ENCODE measurements around the gene PTGES3.

The PTGES3 gene

DNA sequence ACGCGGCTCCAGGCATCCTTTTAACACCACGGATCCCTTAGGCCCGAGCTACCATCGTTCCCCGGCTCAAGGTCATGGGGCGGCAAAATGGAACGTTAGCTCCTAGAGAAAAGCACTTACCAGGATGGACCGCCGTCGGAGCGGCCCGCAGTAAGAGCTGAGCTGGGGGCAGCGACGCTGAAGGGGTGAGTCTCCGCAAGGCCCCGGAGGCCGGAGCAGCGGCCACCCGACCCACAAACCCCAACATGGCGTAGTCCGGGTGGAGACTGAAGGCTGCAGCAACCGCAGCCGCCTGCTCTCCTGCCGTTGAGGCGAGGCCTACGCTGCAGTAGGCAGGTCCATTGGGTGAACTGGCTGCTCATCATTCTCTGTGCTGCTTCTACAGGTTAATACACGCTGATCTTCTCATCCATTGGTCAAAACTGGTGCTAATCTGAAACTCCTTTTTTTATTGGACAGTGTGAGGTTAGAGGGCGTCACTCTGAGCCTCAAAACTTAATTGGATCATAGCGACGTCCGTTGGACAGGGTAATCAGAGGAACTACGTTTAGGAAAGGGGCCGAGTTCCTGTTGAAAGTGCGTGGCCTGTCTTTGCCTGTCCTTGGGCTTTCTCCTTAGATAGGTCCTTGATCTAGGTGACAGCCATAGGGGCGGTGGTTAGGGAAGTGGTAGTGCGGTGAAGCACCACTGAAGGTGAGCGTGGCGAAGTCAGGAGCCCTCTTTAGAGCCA lies 42.2 kb downstream of the PTGES3 start, which contains the start of gene ATP5F1B:
TSS of gene ATP5F1B (minus strand) at position 268 of the 730 bp plus-strand sequence. CDS start at position 247, 21 bp downstream.
- FAIRE-seq = peak; percentile 99

DNA sequence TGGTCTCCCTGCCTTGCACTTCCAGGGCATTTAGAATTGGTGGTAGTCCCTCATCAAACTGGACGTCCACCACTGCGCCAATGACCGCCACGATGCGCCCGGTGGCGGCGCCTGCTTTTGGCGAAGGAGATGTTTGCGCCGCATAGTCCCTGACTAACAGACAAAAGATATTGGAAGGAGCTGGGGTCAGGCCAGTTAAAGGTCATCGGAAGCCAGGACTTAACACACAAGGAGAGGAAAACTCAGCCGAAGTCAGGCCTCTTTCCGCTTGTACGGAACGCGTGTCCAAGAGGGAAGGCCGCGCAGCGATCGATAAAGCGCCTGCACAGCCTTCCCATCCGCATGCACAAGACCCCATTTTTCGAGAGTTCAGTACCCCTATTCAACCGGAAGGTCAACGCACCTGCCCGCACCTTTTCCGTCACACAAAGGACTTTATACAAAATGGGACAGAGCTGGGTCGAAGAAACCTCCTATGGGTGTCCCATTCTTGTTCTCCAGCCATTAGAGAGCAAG lies 42.8 kb downstream of the PTGES3 start:
- FAIRE-seq = no peak

DNA sequence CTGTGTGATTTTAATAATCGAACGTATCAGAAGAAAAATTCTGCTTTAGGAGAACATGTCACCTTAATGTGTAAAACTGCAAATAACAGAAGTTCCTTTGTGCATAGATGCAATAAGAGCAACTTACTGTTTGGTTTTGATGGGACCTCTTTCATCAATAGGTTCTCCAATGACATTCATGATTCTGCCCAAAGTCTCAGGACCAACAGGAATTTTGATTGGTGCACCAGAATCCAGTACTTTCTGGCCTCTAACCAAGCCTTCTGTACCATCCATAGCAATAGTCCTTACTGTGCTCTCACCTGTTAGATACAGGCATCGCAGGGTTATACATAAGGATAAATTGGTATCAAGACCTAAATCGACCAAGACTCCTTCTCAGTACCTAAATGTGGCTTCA lies 43.4 kb downstream of the PTGES3 start:
- no peak for FAIRE-seq

DNA sequence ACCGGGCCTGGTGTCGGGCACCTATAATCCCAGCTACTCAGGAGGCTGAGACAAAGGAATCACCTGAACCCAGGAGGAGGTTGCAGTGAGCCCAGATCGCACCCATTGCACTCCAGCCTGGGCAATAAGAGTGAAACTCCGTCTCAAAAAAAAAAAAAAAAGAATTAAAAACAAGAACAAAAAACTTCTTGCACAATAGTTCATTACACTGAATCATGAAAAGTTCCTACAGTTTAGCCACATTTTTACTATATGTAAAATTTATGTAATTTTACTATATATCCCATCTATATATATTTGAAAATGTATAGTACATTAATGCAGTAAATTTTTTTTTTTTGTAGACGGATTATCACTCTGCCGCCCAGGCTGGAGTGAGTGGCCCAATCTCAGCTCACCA lies 46.9 kb downstream of the PTGES3 start:
- no peak for FAIRE-seq

DNA sequence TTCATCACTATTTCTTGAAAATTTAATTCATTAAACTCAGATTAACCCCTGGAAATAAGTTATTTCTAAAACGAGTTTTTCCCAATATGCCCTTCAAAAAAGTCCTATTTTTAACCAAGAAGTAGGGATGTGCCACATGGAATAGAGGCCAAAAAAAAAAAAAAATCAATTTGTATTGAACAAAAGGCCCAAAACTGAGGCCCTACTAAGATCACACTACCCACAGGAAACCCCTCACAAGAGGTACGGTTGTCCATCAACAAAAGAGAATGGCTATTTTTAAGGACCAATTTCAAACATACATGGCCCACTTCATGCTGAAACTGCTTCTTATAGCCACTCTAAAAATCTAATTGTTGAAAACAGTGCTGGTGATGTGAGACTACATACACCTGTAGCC lies 50.5 kb downstream of the PTGES3 start:
- no peak for FAIRE-seq

DNA sequence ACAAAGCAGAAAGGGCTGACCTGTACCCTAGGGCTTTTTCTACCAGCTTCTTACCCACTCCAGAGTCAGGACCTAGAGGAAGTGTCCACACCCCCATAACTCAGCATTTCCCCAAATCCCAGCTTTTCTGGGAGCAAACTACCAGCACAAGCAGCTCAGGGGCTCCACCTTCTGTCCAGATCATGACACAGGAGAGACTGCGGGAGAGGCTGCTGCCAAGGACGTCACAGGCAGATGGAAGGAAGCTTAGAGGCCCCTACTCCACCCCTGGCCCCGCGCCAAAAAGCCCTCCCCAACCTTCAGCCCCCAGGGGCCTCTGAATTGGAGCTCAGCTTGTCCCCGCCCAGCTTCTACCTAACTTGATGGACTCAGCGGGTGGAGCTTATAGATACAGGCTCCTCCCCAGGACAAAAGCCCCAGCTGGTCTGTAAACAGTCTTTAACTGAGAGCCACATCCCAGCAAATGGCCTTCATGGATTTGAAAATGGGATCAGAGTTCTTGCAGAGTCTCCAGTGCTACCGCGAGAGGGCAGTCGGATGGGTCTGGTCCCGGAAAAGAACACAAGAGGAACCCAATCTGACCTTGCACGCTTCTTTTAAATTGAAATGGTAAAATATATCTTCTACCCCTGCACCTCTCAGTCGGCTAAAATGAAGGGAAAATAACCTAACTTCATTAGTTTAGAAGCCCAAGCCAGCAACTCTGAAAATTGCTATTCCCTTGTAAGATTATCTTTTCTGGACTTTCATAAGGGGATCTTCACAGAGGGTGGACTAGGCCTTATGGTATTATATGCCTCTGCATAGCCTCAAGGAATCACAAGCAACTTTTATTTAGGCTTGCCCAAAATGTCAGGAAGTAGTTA lies 51.2 kb downstream of the PTGES3 start:
- peak; percentile 99 for FAIRE-seq

DNA sequence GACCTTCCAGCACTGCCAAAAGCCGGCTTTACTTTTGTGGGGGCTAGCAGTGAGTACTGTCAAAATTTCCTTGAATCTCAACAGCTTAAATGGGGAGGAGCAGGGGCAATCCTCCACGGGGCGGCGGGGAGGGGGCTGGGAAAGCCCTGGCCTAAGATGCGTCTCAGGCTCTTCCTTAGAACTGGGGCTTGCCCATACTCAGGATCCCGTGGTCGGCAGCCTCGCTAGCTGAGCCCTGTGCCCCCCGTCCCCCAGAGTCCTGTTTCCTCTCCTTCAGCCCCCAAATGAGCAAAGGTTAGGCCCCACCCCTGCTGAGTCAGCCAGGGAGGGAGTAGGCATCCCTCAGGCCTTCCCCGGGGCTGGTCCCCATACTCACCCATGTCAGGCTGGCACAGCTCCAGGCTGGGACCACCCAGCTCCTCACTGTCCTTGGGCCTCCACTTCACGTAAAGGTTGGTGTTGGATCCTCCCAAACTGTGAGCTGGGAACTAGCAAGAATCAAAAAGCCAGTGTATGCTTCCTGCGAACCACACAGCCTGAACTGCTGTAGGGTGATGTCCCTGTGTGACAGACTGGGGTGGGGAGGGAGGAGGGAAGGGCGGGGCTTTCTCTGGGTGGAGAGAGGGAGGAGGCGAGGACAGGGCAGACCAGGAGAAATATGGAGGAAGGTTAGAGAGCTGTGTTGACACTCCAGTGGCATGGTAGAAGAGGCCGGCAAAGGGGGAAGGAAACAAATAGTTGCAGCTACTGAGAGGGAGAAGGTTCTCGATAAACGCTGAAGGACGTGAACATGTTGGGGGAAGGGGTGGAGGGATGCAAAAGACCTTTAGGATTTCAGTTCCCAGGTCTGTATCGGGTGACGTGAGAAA lies 52.0 kb downstream of the PTGES3 start:
- FAIRE-seq = no peak

DNA sequence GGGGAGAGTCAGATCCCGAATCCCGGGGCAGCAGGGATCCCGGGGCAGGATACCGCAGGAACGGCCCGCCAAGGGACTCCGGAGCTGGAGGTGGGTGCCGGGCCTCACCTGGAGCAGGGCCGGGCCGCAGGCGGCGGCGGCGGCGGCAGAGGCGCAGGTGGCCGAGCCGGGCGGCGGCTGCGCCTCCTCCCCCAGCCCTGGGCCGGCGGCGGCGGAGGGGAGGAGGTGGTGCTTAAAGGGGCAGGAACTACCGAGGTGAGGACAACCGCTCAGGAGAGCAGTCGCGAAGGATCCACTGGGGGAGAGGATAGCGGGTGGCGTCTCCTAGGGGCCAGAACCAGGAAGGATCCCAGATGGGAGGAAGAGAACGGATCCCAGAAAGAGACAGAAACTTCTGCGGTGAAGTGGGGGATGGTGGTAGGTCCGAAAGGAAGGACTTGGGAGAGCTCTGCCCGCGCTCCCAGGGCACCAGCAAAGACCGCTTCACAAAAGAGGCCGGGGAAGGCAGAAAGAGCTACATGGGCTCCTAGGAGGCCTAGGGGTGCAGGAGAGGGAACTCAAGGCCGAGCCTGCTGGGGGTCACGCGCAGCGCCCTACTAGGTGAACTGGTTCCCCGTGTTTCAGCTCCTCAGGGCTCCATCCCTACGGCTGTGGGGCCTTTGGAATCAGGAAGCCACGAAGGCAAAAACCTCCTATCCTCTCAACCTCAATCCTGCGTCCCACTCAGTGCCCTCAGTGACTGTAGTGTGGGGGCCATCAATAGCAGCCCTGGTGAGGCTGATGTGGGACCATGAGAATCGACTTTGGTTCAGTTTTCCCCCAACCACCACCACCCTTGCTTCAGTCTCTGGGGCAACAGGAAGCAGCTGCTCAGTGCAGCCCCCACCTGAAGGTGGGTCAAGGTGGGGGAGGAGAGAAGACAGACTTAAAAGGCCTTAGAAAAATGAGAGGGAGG lies 53.0 kb downstream of the PTGES3 start:
- FAIRE-seq = no peak

DNA sequence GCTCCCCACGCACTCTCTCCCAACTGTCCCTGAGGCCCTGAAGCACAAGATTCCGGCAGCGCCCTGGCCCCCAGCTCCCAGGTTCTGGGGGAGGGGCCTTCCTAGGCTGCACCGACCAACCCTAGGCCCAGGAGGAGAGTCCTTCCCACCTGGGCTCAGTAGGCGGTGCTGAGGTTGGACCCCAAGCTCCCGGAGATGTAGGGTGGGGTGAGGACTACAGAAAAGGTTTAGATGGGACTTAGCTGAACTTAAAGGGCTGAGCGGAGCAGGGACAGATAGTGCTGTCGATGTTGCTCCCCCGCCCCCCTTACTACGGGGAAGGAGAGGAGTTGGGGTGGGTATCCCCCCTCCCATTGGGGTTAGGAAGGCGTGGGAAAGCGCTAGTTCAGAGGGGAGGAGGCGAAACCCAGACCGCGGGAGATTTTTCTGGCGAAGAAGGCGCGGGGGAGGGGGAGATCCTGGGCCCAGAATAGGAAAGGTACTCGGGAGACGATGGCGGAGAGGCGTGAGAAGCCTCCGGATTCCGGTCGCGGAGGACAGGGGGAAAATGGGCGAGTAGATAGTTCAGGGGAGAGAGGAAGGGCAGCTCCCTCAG lies 53.7 kb downstream of the PTGES3 start:
- peak; percentile 48 for FAIRE-seq

DNA sequence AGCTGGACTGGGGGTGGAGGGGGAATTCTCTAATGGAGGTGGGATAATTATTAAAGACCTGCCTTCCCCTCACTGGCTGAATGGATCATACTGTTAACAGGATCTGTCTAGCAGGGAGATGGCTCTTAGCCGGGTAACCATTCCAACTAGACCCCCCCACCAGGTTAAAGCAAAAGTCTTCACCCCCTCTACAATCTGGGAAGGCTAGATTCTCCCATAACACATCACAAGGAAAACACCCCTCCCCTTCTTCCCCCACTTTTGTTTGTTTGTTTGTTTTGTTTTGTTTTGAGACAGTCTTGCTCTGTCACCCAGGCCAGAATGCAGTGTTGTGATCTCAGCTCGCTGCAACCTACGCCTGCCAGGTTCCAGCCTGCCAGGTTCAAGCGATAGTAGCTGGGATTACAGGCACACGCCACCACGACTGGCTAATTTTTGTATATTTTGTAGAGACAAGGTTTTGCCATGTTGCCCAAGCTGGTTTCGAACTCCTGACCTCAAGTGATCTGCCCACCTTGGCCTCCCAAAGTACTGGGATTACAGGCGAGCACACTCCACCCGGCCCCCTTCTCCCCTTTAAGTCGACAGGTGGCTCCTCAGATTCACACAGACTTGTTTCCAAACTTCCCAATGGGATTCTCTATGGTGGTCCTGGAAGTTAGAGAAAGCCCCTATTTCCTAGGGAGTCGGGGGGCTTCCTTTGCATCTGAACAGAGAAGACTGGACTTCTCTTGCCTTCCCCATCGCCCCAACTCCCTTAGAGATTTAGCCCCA lies 54.4 kb downstream of the PTGES3 start:
- FAIRE-seq = no peak

DNA sequence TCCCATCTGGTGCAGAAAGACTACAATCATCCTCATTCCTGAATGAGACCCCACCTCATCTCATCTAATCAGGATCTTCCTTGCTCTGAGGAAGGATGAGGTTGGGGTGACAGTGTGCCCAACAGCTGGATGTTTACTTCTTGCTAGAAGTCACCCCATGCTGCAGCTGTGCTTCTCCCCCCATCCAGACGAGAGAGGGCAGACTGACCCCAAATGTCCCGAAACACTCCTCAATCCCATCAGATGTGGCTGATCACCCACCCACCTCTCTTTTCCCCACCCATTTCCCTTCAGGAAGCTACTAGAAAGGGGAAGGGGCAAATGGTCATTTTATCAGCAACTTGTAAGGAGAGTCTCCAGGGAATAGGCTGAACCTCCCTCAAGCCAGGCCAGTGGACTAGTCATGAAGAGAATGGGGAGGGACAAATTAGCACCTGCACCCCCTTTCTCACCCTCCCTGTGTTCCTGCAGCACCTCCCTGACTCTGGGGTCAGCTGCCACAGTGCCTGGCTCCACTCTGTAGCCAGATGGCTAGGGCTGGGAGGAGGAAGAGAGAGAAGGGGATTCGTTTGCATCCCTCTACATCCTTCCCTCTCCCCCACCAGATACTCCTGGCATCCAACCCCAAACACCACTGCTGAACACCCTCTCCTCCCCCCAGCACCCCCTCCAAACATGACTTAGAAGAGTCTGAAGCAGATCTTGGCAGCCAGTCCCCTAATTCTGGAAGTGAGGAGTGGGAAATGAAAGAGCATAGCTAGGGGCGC lies 55.2 kb downstream of the PTGES3 start:
- no peak for FAIRE-seq

DNA sequence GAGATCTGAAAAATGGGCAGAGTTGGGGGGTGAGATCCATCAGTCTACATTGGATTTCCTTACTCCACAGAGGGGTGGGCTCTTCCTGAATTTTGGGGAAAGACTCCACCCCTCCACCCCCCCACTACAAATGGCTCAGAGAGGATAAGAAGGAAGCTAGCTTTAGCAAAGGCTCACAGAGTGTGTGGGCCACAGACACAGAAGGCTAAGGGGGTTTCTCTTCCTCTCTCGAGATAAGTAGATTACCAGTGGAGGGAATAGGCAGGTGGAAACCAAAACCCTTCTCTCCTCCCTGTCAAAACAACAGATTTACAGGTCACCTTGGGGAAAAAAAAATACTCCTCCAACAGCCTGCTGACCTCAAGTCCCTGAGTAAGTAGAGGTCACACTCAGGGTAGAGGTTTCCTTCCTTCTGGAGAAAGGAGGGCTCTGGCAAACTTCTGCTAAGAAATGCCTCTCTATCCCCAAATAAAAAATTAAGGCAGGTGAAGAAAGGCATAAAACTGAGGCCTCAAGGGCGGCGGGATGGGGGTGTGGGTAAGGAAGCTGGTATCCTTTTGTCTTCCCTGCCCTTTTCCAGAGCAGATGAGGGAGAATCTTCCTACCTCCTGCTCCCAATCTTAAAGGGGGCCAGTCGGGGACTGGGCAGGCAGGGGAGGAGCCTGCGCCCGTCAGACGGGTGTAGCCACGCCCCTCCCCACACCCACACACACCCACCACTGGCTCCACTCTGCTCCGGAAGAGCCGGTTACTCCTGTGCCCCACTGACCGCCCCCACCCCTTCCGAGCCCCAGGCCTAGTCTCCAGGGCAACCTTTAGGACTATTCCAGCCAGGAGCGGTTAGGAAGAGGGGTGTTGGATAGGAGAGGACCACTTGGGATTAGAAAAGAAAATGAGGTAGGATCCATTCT lies 56.0 kb downstream of the PTGES3 start:
- FAIRE-seq = no peak

DNA sequence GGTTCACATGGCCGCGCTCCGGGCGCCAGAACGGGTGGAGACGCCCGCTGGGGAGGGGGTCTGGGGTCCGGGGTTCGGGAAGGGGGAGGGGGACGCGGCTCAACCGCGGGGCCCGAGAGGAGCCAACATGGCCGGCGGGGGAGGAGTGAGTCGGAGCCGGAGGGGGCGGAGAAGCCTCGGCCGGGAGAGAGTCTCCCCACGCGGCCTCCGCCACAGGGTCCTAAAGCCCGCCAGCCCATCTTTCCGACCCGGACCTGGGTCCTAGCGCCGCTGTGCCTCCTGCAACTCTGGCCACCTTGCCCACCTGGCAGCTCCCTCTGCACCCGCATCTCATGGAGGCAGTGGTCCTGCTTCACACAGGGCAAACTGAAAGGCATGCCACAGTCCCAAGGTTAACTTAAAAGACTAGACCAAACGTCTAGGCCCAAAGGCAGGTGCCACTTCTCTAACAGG lies 57.9 kb downstream of the PTGES3 start, which contains the start of gene BAZ2A:
TSS of gene BAZ2A (minus strand) at position 147 of the 453 bp plus-strand sequence. CDS start 12,796 bp downstream, outside the sequence.
- FAIRE-seq = no peak

DNA sequence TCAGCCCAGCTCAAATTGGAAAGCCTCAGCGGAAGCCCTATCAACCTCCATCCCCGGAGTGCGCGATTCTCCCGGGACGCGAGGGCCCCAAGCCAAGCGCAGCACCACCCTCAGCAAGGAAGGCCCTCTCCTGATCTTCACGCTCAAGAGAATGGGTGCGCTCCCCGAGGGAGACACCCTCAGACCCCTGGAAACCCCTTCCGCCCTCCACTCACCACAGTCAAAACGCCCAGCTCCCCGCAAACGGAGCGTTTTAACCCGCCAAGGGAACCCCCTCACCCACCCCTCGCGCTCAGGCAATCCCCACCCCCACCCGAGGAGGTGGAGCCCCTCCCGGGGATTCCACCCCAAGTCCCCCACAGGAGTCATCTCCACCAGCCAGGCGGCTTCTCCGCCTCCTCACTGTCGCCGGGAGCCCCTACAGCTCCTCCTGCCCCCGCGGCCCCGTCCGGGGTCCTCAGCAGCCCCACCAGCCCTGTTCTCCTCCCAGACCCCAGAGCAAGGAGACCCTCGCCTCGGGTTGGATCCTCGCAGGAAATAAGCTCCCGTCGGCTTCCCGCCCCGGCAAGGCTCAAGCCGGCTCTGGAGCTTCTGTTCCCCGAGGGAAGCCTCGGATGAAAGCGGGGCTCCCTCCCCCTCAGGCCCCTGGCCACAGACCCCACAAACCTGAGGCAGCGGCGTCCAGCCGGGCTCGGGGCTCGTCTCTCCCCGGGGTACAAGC lies 58.5 kb downstream of the PTGES3 start:
- no peak for FAIRE-seq

DNA sequence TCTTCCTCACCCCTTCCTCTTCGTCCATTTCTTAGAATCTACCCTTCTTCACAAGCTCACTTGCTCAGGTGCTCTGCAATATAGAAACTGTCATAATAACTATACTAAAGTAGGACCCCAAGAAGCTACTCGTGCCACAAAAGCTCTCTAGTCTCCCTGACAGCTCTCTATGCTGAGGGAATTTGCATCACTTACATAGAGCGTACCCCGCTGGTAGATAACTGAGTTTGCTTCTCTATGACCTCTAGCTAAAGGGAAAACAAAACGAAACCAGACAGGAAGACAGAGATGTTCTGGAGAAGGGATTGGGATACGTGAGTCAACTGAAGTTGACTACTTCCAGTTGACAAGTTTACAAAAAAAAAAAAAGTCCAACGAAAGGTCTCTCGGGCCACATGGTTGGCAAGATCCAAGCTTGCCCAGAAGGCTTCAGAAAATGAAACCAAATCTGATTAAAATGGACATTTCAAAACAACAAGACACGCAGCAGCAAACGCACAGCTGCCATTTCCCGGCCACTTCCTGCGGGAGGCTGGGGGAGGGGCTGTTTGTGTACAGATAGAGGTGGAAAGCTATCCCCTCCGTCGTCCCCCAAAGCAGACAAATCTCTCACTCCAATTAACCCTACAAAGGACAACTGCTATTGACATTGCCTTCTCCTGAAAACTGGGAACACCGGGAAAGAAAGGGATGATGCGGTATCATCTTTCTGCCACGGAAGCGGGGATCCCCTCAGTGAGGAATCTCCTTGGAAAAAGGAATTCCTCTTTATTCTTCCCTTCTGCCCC lies 59.2 kb downstream of the PTGES3 start:
- FAIRE-seq = no peak

DNA sequence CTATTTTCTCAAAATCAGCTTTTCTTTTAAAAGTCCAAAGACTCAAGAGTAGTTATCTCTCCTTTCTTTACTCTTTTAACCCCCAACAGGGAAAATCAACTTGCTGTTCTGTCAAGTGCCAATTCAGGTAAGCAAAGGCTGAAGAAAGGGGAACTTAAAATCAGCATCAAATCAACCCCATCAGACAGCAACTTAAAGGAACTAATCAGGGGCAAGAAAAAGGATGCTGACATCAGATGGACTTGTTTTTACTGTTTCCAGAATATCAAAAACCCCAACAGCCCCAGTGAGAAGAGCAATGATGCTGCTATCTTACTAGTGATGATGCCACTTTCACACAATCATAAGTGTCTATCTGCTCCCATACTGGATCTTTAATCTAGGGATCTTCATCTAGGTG lies 61.4 kb downstream of the PTGES3 start:
- no peak for FAIRE-seq

DNA sequence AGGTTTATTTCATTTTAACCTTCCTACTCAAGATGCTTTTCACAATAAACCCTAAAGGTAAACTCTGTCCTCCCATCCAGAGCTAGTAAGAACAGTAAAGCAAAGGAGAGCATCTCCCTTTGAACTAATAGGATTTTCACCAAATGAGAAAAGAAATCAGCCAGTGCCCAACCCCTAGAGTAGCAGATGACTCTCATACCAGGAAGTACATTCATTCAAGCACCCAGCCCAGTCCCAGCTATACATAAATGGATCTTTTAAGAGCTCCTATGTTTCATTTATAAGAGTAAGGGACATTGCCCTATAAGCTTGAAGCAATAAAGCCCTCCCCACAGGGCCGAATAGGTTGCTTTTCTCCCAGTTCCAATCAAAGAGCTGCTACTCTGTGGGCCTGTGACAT lies 65.5 kb downstream of the PTGES3 start:
- no peak for FAIRE-seq

Measured in G401.6 (cell line).